K562 (cell line): ENCODE measurements around the gene RCC2. TPM values are rescaled to one million over a fixed set of nuclear protein-coding genes. Genes with fewer than 3 reads are reported as not detected.

Experiments
- ERF ChIP-seq: fragments of 450-650 bp; formaldehyde crosslinking; IDR thresholded peaks from 2 replicates; pipeline ENCODE4 v1.4.0; 2020; ENCODE audit warnings: mild to moderate bottlenecking, mixed read lengths
- GATA2 ChIP-seq: sonication (generic); formaldehyde crosslinking; IDR thresholded peaks from 2 replicates; pipeline ENCODE4 v1.4.0; 2020; ENCODE audit warnings: mild to moderate bottlenecking, missing genetic modification reagents
- HLTF ChIP-seq: fragments of 450-650 bp; IDR thresholded peaks from 2 replicates; pipeline ENCODE4 v1.6.1; 2016
- HNRNPH1 ChIP-seq: fragments of 200-400 bp; formaldehyde crosslinking; optimal IDR thresholded peaks from 2 replicates; pipeline ENCODE3; 2017; ENCODE audit warnings: low read depth, mild to moderate bottlenecking, low read length, moderate library complexity
- MCM2 ChIP-seq: fragments of 450-650 bp; IDR thresholded peaks from 2 replicates; pipeline ENCODE4 v1.6.1; 2017; ENCODE audit warnings: low read depth, mild to moderate bottlenecking
- MYBL2 ChIP-seq, 2 experiments: fragments of 450-650 bp in 1 of 2; sonication (generic) in 1 of 2; formaldehyde crosslinking in 1 of 2; IDR thresholded peaks; 2 replicates each; pipeline versions ENCODE4 v1.6.1 to v1.8.1; 2017 to 2022; ENCODE audit warnings: borderline replicate concordance in 1 of 2, inconsistent platforms in 1 of 2, low read depth in 1 of 2, mild to moderate bottlenecking in 1 of 2, missing genetic modification reagents in 1 of 2, moderate library complexity in 1 of 2
- NFE2L1 ChIP-seq: fragments of 450-650 bp; IDR thresholded peaks from 2 replicates; pipeline ENCODE4 v1.6.1; 2016; ENCODE audit warnings: missing genetic modification characterization, low read depth, mild to moderate bottlenecking, missing compliant biosample characterization, moderate library complexity, borderline replicate concordance
- NFIC ChIP-seq: fragments of 450-650 bp; IDR thresholded peaks from 2 replicates; pipeline ENCODE4 v1.6.1; 2017; ENCODE audit warnings: mild to moderate bottlenecking, inconsistent platforms
- NRF1 ChIP-seq, 2 experiments: fragments of 450-650 bp; IDR thresholded peaks in 1 of 2; conservative IDR thresholded peaks in 1 of 2; 2 replicates each; pipeline ENCODE4 v1.6.1; 2014; ENCODE audit warnings: mild to moderate bottlenecking in 2 of 2
- PRMT5 ChIP-seq: sonication (generic); formaldehyde crosslinking; IDR thresholded peaks from 2 replicates; pipeline ENCODE4 v1.5.0; 2020; ENCODE audit warnings: missing genetic modification reagents
- RBM22 ChIP-seq: fragments of 200-400 bp; formaldehyde crosslinking; IDR thresholded peaks from 2 replicates; pipeline ENCODE4 v1.6.1; 2018; ENCODE audit warnings: low read length, low read depth; ENCODE audit not compliant: poor library complexity, severe bottlenecking
- SETDB1 ChIP-seq: IDR thresholded peaks from one replicate; pipeline ENCODE4 v1.6.1; 2012; ENCODE audit warnings: low read length, control low read depth, inconsistent platforms
- SNRNP70 ChIP-seq: fragments of 200-400 bp; formaldehyde crosslinking; optimal IDR thresholded peaks from 2 replicates; pipeline ENCODE3; 2017; ENCODE audit warnings: low read depth, low read length
- STAT5A ChIP-seq: IDR thresholded peaks from 2 replicates; pipeline ENCODE4 v1.6.1; 2012; ENCODE audit warnings: low read length, inconsistent platforms, borderline replicate concordance
- SUPT5H ChIP-seq: fragments of 450-650 bp; IDR thresholded peaks from 2 replicates; pipeline ENCODE4 v1.6.1; 2016
- TBL1XR1 ChIP-seq, 2 experiments: IDR thresholded peaks; 2 replicates each; pipeline ENCODE4 v1.6.1; 2012; ENCODE audit warnings: improper control_type of control experiment in 2 of 2, low read length in 2 of 2, mild to moderate bottlenecking in 1 of 2
- TCFL5 ChIP-seq: fragments of 250-450 bp; sonication (Bioruptor Pico); conservative IDR thresholded peaks from 2 replicates; pipeline ENCODE4 v1.6.1; 2021; ENCODE audit warnings: mild to moderate bottlenecking, moderate library complexity, matching md5 sums
- TOE1 ChIP-seq, 2 experiments: fragments of 450-650 bp in 1 of 2; sonication (generic) in 1 of 2; formaldehyde crosslinking in 1 of 2; IDR thresholded peaks; 2 replicates each; pipeline versions ENCODE4 v1.7.1 to v1.8.0; 2016 to 2022; ENCODE audit warnings: borderline replicate concordance in 2 of 2, mild to moderate bottlenecking in 2 of 2, antibody characterized with exemption in 1 of 2, inconsistent platforms in 1 of 2, low read depth in 1 of 2, missing genetic modification reagents in 1 of 2, moderate library complexity in 1 of 2
- TRIM24 ChIP-seq, 2 experiments: fragments of 450-650 bp; IDR thresholded peaks; 2 replicates each; pipeline ENCODE4 v1.6.1; 2016
- ZBTB7A ChIP-seq: IDR thresholded peaks from 2 replicates; pipeline ENCODE4 v1.6.1; 2011; ENCODE audit warnings: low read depth, mild to moderate bottlenecking, low read length, moderate library complexity, borderline replicate concordance; ENCODE audit not compliant: control insufficient read depth
- ZNF274 ChIP-seq: IDR thresholded peaks from 2 replicates; pipeline ENCODE4 v1.6.1; 2011; ENCODE audit warnings: low read depth, mild to moderate bottlenecking, low read length, moderate library complexity, borderline replicate concordance
- polyA plus RNA-seq, 8 experiments: library from polyadenylated mRNA; depleted of rRNA in 4 of 8; stranded (reverse) in 5 of 8; unstranded in 3 of 8; fragments of >200 nt; fragmentation: Nextera tagmentation in 2 of 8; fragmentation: Illumina TruSeq in 1 of 8; extraction: Ambion mirVana in 2 of 8; extraction: Trizol in 1 of 8; gene quantifications; 2 replicates each; pipeline versions ENCODE4 v1.2.1 to v1.2.3, GENCODE V29; 2011 to 2014; ENCODE audit warnings: inconsistent platforms in 1 of 8, missing spikeins in 1 of 8
- total RNA-seq, 7 experiments: library from RNA; depleted of rRNA in 6 of 7; stranded (reverse); fragments of >200 nt in 6 of 7; fragmentation: Illumina TruSeq in 2 of 7; extraction: Trizol in 2 of 7; gene quantifications; 2 replicates each; pipeline versions ENCODE4 v1.2.1 to v1.2.3, GENCODE V29; 2011 to 2021; ENCODE audit warnings: low replicate concordance in 1 of 7
- TF ChIP-seq, protein P1 (sequence below), 2 experiments: fragments of 450-650 bp; IDR thresholded peaks; 2 replicates each; pipeline ENCODE4 v1.6.1; 2018; ENCODE audit warnings: mild to moderate bottlenecking in 2 of 2, low read depth in 1 of 2; ENCODE audit not compliant: partially characterized antibody in 2 of 2
- TF ChIP-seq, protein P2 (sequence below): fragments of 450-650 bp; formaldehyde crosslinking; IDR thresholded peaks from 2 replicates; pipeline ENCODE4 v1.4.0; 2022; ENCODE audit warnings: missing genetic modification characterization

RCC2 gene
- total and polyA plus RNA-seq, 9 of the 15 experiments (the other 6 are each of a cell fraction or from before 2014, with no cell fraction given): 31.8 to 292 (median 116) TPM

DNA sequence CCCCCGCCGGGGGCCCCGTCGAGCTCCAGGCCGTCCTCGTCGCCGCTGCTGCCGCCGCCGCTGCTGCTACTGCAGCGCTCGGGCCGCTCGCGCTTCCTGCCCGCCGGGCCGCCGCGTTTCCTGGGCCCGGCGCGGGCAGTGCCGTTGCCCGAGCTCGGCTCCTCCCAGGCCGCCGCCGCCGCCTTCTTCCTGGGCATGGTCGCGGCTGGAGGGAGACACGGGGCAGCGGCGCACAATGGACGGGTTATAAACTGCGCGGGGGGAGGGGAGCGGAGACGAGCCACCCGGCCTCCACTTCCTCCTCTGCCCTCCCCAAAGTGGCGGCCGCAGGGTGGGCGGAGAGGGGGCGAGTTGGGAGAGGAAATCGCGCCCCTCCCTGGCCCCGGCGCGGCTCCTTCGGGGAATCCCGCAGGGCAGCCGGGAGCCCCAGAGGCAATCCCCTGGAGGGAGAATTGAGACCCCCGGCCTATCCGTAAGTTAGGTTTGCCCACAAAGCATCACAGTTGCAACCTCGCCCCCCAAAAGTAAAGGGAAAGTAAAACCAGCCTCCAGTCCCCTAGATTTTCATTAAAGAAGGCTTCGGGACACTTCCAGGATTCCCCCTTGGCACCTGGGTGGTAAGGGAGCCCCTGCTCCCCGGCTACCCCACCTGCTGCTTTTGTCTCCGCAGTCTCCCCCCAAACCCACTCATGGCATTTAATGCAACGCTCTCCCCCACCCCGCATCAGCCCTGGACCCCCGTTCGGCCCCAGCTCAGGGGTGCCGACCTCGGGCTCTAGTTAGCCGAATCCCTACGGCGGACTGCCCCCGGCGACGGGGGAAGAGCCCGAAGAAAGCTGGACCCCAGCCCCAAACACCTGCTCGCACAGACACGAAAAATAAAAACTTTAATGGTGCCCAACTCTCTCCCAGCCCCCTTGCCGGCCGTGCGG, 893 bp downstream of the RCC2 start (continued):
- TF ChIP-seq, protein P1, sequence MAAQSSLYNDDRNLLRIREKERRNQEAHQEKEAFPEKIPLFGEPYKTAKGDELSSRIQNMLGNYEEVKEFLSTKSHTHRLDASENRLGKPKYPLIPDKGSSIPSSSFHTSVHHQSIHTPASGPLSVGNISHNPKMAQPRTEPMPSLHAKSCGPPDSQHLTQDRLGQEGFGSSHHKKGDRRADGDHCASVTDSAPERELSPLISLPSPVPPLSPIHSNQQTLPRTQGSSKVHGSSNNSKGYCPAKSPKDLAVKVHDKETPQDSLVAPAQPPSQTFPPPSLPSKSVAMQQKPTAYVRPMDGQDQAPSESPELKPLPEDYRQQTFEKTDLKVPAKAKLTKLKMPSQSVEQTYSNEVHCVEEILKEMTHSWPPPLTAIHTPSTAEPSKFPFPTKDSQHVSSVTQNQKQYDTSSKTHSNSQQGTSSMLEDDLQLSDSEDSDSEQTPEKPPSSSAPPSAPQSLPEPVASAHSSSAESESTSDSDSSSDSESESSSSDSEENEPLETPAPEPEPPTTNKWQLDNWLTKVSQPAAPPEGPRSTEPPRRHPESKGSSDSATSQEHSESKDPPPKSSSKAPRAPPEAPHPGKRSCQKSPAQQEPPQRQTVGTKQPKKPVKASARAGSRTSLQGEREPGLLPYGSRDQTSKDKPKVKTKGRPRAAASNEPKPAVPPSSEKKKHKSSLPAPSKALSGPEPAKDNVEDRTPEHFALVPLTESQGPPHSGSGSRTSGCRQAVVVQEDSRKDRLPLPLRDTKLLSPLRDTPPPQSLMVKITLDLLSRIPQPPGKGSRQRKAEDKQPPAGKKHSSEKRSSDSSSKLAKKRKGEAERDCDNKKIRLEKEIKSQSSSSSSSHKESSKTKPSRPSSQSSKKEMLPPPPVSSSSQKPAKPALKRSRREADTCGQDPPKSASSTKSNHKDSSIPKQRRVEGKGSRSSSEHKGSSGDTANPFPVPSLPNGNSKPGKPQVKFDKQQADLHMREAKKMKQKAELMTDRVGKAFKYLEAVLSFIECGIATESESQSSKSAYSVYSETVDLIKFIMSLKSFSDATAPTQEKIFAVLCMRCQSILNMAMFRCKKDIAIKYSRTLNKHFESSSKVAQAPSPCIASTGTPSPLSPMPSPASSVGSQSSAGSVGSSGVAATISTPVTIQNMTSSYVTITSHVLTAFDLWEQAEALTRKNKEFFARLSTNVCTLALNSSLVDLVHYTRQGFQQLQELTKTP (IDR thresholded peaks at IDR 0.05; ENCODE audit: low read depth in 1 of 2, partially characterized antibody in 2 of 2): no peak
- TF ChIP-seq SETDB1 (no peak), MYBL2 (IDR thresholded peaks at IDR 0.05; ENCODE audit: low read depth) (no peak), MYBL2 (CRISPR knock-in tag; IDR thresholded peaks at IDR 0.05; ENCODE audit: borderline replicate concordance) (no peak), NFE2L1 (no peak), STAT5A (no peak), TOE1 (IDR thresholded peaks at IDR 0.05; ENCODE audit: borderline replicate concordance) (0 out of 2 replicates have a peak, but pooled peaks have one; percentile 15), TOE1 (CRISPR knock-in tag; IDR thresholded peaks at IDR 0.05; ENCODE audit: borderline replicate concordance, low read depth) (no peak), ERF (CRISPR knock-in tag) (no peak), HLTF (no peak), NRF1 (conservative IDR thresholded peaks at IDR 0.05 in 1 of 2, IDR thresholded peaks at IDR 0.05 in 1 of 2) (peak; percentile 54 to 69; a peak in 3 of 4 replicates), ZBTB7A (peak; percentile 97), ZNF274 (no peak), SUPT5H (peak; percentile 55), TCFL5 (CRISPR knock-in tag) (no peak), SNRNP70 (no peak), RBM22 (peak; percentile 88), TRIM24 (IDR thresholded peaks at IDR 0.05) (no peak), MCM2 (no peak), GATA2 (CRISPR knock-in tag) (no peak), NFIC (0 out of 2 replicates have a peak, but pooled peaks have one; percentile 33), TBL1XR1 (IDR thresholded peaks at IDR 0.05; ENCODE audit: low read length in 2 of 2) (0 out of 4 replicates have a peak, but pooled peaks of 1 of the 2 experiments have one; percentile 7), PRMT5 (CRISPR knock-in tag) (0 out of 2 replicates have a peak, but pooled peaks have one; percentile 17), HNRNPH1 (no peak)
- TF ChIP-seq, protein P2, sequence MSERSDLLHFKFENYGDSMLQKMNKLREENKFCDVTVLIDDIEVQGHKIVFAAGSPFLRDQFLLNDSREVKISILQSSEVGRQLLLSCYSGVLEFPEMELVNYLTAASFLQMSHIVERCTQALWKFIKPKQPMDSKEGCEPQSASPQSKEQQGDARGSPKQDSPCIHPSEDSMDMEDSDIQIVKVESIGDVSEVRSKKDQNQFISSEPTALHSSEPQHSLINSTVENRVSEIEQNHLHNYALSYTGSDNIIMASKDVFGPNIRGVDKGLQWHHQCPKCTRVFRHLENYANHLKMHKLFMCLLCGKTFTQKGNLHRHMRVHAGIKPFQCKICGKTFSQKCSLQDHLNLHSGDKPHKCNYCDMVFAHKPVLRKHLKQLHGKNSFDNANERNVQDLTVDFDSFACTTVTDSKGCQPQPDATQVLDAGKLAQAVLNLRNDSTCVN (CRISPR knock-in tag): no peak
